PC-3 (cell line): ENCODE measurements around the gene FAM50B. TPM values are rescaled to one million over a fixed set of nuclear protein-coding genes. Genes with fewer than 3 reads are reported as not detected.

ENCODE experiments used
- ATAC-seq: fragments of 200-7000 bp; cut with Tn5 transposase; 2 replicates; pipeline ENCODE4 v1.9.1; 2020; ENCODE audit warnings: mild to moderate bottlenecking, moderate library complexity
- BruUV-seq: library from RNA; stranded (reverse); fragments of 400-500 nt; replicated peaks from 2 replicates; lab custom pipeline; 2021; lab: Mats Ljungman, UMichigan
- CTCF ChIA-PET: fragments of 300-600 bp; sonication (Branson Sonifier 250); formaldehyde crosslinking; loops from one replicate; lab custom pipeline; 2022; ENCODE audit warnings: antibody characterized with exemption; lab: Charles Lee
- POLR2A ChIA-PET: fragments of 300-600 bp; sonication (Branson Sonifier 250); formaldehyde crosslinking; loops from one replicate; lab custom pipeline; 2022; ENCODE audit warnings: antibody characterized with exemption; ENCODE audit not compliant: unreplicated experiment; lab: Charles Lee
- DNase-seq: peaks from one replicate; pipeline ENCODE4 v3.0.0-alpha.2; 2015
- H2AFZ ChIP-seq: fragments of 300-600 bp; sonication (generic); 2 replicates; pipeline ENCODE4 v1.6.0; 2016; ENCODE audit warnings: antibody characterized with exemption, low read length
- H3F3A ChIP-seq: fragments of 300-600 bp; sonication (generic); one replicate; pipeline ENCODE4 v1.6.0; 2017; ENCODE audit warnings: antibody characterized with exemption, low read length, control low read depth, mild to moderate bottlenecking; ENCODE audit not compliant: unreplicated experiment
- H3K27ac ChIP-seq: fragments of 300-600 bp; sonication (generic); 2 replicates; pipeline ENCODE4 v1.5.1; 2016; ENCODE audit warnings: mild to moderate bottlenecking, low read length
- H3K27me3 ChIP-seq: fragments of 300-600 bp; sonication (generic); 2 replicates; pipeline ENCODE4 v1.6.1; 2016; ENCODE audit warnings: low read length, mixed read lengths
- H3K36me3 ChIP-seq: fragments of 300-600 bp; sonication (generic); 2 replicates; pipeline ENCODE4 v1.6.1; 2016; ENCODE audit warnings: low read depth, mixed run types, low read length, mixed read lengths
- H3K4me1 ChIP-seq: fragments of 300-600 bp; sonication (generic); 2 replicates; pipeline ENCODE4 v1.5.1; 2016; ENCODE audit warnings: low read length; ENCODE audit not compliant: insufficient read depth
- H3K4me2 ChIP-seq: fragments of 300-600 bp; sonication (generic); 2 replicates; pipeline ENCODE4 v1.6.0; 2016; ENCODE audit warnings: low read length
- H3K4me3 ChIP-seq: fragments of 300-600 bp; sonication (generic); 2 replicates; pipeline ENCODE4 v1.5.1; 2016; ENCODE audit warnings: mild to moderate bottlenecking, low read length, mixed read lengths
- H3K79me2 ChIP-seq: fragments of 300-600 bp; sonication (generic); 2 replicates; pipeline ENCODE4 v1.6.1; 2017; ENCODE audit warnings: low read length, mixed read lengths
- H3K9ac ChIP-seq: fragments of 300-600 bp; sonication (generic); 2 replicates; pipeline ENCODE4 v1.6.0; 2016; ENCODE audit warnings: mild to moderate bottlenecking, low read length
- H3K9me2 ChIP-seq: fragments of 300-600 bp; sonication (generic); replicated peaks from 2 replicates; pipeline ENCODE4 v1.6.1; 2016; ENCODE audit warnings: mixed run types, low read length, mixed read lengths
- H3K9me3 ChIP-seq: fragments of 300-600 bp; sonication (generic); 2 replicates; pipeline ENCODE4 v1.6.1; 2016; ENCODE audit warnings: low read length, mixed read lengths
- H4K20me1 ChIP-seq: fragments of 300-600 bp; sonication (generic); 2 replicates; pipeline ENCODE4 v1.6.1; 2016; ENCODE audit warnings: low read length, mixed read lengths
- EZH2 ChIP-seq: fragments of 300-600 bp; sonication (generic); IDR thresholded peaks from one replicate; pipeline ENCODE4 v1.6.1; 2017; ENCODE audit warnings: antibody characterized with exemption, mild to moderate bottlenecking, low read length; ENCODE audit not compliant: unreplicated experiment
- EZH2phosphoT487 ChIP-seq: fragments of 300-600 bp; sonication (generic); IDR thresholded peaks from 2 replicates; pipeline ENCODE4 v1.6.1; 2018; ENCODE audit warnings: mild to moderate bottlenecking, antibody characterized with exemption, low read length, borderline replicate concordance
- intact Hi-C: fragments of 100-400 bp; cut with micrococcal nuclease; formaldehyde crosslinking; loops from 2 replicates; pipeline ENCODE4 v1.9.0; 2023
- total RNA-seq: library from RNA; depleted of rRNA; stranded (reverse); fragments of >200 nt; gene quantifications from 2 replicates; pipeline ENCODE4 v1.2.3, GENCODE V29; 2014
- TF ChIP-seq, protein P1 (sequence below): fragments of 300-600 bp; sonication (generic); conservative IDR thresholded peaks from 2 replicates; pipeline ENCODE4 v1.5.1; 2017; ENCODE audit warnings: antibody characterized with exemption, low read depth, mild to moderate bottlenecking, low read length

FAM50B gene
- total RNA-seq, 1 experiment from 2014 or later: 8.3 TPM

DNA sequence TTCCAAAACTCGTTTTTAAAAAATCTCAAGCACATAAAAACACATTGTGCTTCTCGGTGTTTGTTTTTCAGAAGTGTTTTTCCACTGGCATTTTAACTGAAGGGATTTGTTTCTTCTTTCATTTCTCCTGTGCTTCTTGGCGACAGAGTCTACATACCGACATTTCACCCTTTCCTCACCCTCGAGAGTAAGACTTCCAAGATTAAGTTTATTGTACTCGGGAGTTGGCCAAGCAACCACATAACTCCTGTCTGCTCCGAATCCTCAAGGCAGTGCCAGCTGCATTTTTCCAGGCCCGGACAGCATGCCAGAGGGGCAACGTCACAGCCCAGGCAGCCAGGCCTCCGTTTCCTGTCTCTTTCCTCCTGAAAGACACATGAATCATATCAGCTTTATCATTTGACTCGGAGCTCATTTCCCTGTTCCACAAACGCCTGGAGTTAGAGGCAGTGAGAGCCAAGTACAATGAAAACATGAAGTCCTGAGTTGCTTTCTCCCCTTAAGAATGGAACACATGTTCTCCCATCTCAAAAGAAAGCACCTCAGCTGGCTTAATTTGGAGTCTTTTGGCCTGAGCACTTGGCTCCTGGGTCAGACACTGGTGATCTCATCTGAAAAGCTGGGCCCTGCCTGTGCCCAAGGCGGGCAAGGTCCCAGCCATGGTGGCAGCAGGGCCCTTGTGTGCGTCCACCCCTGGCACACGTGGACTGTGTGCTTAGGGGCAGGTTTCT lies 23.2 kb upstream of the FAM50B start:
- H2AFZ ChIP-seq: peak overlapping the region; percentile 61
- no peak for TF ChIP-seq EZH2phosphoT487
- no peak for TF ChIP-seq EZH2
- TF ChIP-seq, protein P1, sequence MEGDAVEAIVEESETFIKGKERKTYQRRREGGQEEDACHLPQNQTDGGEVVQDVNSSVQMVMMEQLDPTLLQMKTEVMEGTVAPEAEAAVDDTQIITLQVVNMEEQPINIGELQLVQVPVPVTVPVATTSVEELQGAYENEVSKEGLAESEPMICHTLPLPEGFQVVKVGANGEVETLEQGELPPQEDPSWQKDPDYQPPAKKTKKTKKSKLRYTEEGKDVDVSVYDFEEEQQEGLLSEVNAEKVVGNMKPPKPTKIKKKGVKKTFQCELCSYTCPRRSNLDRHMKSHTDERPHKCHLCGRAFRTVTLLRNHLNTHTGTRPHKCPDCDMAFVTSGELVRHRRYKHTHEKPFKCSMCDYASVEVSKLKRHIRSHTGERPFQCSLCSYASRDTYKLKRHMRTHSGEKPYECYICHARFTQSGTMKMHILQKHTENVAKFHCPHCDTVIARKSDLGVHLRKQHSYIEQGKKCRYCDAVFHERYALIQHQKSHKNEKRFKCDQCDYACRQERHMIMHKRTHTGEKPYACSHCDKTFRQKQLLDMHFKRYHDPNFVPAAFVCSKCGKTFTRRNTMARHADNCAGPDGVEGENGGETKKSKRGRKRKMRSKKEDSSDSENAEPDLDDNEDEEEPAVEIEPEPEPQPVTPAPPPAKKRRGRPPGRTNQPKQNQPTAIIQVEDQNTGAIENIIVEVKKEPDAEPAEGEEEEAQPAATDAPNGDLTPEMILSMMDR: no peak
- no peaks in the 10 kb centered on the region for H3K79me2 ChIP-seq
- no peaks in the 10 kb centered on the region for H3K9me2 ChIP-seq
- H3K4me3 ChIP-seq: peak overlapping the region; percentile 38; the same call in 1 of the 2 replicates
- ATAC-seq (peak; percentile 94), DNase-seq (peak; percentile 97)
- peak overlapping the region; percentile 84 for H3K27ac ChIP-seq
- ChIA-PET POLR2A (interaction anchor here (0.6 to 1.4 kb wide), 3 partner anchors 17 to 1566 kb away, joined by 5 to 7 read pairs (median 6); no protein-coding TSS in a partner anchor), CTCF (interaction anchor here (0.5 to 1.1 kb wide), 5 partner anchors 22 to 107 kb away, joined by 3 to 9 read pairs (median 5); partner anchors contain the start of gene FAM50B)
- no peaks in the 10 kb centered on the region for H4K20me1 ChIP-seq
- peak overlapping the region; percentile 71 for H3K4me2 ChIP-seq
- H3F3A ChIP-seq: no peaks in the 10 kb centered on the region
- H3K36me3 ChIP-seq: no peaks in the 10 kb centered on the region
- intact Hi-C loops: loop anchor here (1.0 to 5.0 kb wide), 5 partner anchors 10 to 166 kb away; no protein-coding TSS in a partner anchor
- peaks cover 45% of the 10 kb centered on the region for H3K4me1 ChIP-seq
- H3K27me3 ChIP-seq: no peaks in the 10 kb centered on the region
- H3K9me3 ChIP-seq: no peaks in the 10 kb centered on the region
- BruUV-seq: TSS peak; percentile 96
- peak overlapping the region; percentile 41 for H3K9ac ChIP-seq

DNA sequence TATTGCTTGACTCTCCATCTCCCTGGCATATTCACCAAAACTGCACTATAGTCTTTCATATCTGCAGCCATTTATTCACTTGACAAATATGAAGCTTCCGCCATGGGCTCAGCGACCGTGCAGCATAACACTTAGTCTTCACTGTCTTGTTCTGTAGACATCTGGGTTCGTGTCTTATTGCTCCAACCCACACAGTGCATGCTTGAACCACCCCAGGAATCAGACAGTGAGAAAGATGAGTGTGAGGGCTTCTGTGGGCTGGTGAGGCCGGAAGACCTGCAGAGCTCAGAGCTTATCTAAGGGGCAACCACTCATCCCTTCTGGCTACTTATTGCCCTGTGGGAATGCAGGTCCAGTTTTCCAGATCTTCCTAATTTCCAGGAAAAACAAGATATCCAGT lies 19.9 kb upstream of the FAM50B start:
- ChIA-PET POLR2A (no interaction called here), CTCF (no interaction called here)
- BruUV-seq: no TSS peak
- Histone ChIP-seq H3K4me2 (no peak overlapping the region), H3K4me3 (no peak overlapping the region), H3K27me3 (no peaks in the 10 kb centered on the region), H3K9ac (no peak overlapping the region), H2AFZ (no peak overlapping the region), H3K9me2 (no peaks in the 10 kb centered on the region), H3K4me1 (peaks cover 24% of the 10 kb centered on the region), H4K20me1 (no peaks in the 10 kb centered on the region), H3K9me3 (no peaks in the 10 kb centered on the region), H3K27ac (no peak overlapping the region), H3K79me2 (no peaks in the 10 kb centered on the region), H3F3A (no peaks in the 10 kb centered on the region), H3K36me3 (no peaks in the 10 kb centered on the region)
- DNase-seq (no peak), ATAC-seq (no peak)
- intact Hi-C loops: loop anchor here (5.0 kb wide), 1 partner anchor 163 kb away; no protein-coding TSS in a partner anchor
- TF ChIP-seq EZH2phosphoT487 (no peak), EZH2 (no peak)
- TF ChIP-seq, protein P1: no peak

DNA sequence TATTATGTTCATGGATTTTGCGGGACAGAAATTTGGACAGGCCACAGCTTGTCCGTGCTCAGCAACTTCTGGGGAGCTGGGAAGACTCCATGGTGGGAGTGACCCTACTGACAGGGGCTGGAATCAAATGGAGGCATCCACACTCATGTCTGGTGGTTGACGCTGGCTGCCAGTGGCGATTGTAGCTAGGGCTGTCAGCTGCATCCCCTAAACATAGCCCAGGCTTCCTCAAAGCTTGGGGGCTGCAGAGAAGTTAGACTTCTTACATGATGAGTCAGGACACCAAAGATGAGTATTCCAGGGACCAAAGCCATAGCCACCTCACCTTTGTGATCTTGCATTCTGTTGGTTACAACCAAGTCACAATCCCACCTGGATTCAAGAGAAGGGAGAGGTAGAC lies 18.4 kb upstream of the FAM50B start:
- ATAC-seq (no peak), DNase-seq (no peak)
- no peak overlapping the region for H2AFZ ChIP-seq
- TF ChIP-seq, protein P1: no peak
- TF ChIP-seq EZH2phosphoT487 (no peak), EZH2 (no peak)
- intact Hi-C loops: no loop called here
- no peak overlapping the region for H3K4me3 ChIP-seq
- CTCF ChIA-PET: no interaction called here
- H3F3A ChIP-seq: no peaks in the 10 kb centered on the region
- no peaks in the 10 kb centered on the region for H3K9me3 ChIP-seq
- POLR2A ChIA-PET: no interaction called here
- H3K36me3 ChIP-seq: no peaks in the 10 kb centered on the region
- H3K9ac ChIP-seq: no peak overlapping the region
- H3K79me2 ChIP-seq: no peaks in the 10 kb centered on the region
- H3K27ac ChIP-seq: no peak overlapping the region
- peaks cover 9% of the 10 kb centered on the region for H3K4me1 ChIP-seq
- BruUV-seq: no TSS peak
- no peaks in the 10 kb centered on the region for H3K9me2 ChIP-seq
- no peaks in the 10 kb centered on the region for H4K20me1 ChIP-seq
- no peak overlapping the region for H3K4me2 ChIP-seq
- H3K27me3 ChIP-seq: no peaks in the 10 kb centered on the region
